Measurements from ENCODE around the gene ITGB1.

GRCh38 chr10:32878646-32879045 lies 79.4 kb downstream of the ITGB1 start:
- TF ChIP-seq CTCF (IDR thresholded peaks at IDR 0.05) (no peak), POLR2A (IDR thresholded peaks at IDR 0.05) (no peak), POLR2AphosphoS5 (IDR thresholded peaks at IDR 0.05) (no peak), EP300 (IDR thresholded peaks at IDR 0.05) (no peak)

Measured in suprapubic skin (tissue), 4 donors.